ENCODE data around the gene EPHA4.

DNA sequence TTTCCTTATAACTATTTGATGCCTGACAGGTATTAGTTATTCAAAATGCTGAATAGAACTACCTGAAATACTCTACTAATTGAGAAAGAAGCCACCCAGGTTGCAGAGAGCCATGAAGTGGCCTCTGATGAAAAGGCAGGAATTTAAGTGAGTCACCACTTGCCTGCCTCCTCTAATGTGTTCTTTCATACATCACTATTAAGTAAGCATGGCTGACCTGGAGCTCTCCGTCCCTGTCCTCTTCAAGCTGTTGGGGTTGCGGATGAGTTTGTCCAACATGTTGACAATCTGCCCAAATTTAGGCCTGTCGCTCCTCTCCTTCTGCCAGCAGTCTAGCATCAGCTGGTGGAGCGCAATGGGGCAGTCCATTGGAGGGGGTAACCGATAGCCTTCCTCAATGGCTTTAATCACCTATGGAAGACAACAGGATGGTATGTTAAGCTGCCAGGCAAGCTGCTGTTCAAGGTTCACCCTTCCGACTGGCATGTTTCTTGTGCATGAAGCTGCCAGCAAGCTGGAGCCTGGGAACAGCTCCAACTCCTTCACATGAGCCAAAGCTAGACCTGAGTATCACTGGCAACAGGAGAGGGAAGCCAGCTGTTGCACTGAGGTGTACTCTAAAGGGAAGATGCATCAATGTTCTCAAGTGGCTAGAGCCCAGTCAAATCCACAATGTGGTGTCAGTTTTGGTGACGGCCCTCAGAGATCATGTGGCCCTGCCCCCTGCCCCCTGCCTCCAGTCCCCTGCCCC lies 142.2 kb downstream of the EPHA4 start:
- no peak for TF ChIP-seq MXI1 (IDR thresholded peaks at IDR 0.05; ENCODE audit: low read depth, low read length)
- TF ChIP-seq, protein P1, sequence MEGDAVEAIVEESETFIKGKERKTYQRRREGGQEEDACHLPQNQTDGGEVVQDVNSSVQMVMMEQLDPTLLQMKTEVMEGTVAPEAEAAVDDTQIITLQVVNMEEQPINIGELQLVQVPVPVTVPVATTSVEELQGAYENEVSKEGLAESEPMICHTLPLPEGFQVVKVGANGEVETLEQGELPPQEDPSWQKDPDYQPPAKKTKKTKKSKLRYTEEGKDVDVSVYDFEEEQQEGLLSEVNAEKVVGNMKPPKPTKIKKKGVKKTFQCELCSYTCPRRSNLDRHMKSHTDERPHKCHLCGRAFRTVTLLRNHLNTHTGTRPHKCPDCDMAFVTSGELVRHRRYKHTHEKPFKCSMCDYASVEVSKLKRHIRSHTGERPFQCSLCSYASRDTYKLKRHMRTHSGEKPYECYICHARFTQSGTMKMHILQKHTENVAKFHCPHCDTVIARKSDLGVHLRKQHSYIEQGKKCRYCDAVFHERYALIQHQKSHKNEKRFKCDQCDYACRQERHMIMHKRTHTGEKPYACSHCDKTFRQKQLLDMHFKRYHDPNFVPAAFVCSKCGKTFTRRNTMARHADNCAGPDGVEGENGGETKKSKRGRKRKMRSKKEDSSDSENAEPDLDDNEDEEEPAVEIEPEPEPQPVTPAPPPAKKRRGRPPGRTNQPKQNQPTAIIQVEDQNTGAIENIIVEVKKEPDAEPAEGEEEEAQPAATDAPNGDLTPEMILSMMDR (IDR thresholded peaks at IDR 0.05) = no peak
- TF ChIP-seq YY1 (IDR thresholded peaks at IDR 0.05; ENCODE audit: low read depth) = no peak
- no peak for TF ChIP-seq EP300 (IDR thresholded peaks at IDR 0.05; ENCODE audit: borderline replicate concordance in 1 of 2, low read depth in 1 of 2, low read length in 1 of 2)
- TF ChIP-seq FOSL2 (IDR thresholded peaks at IDR 0.05; ENCODE audit: borderline replicate concordance, low read depth) = no peak
- no peak for TF ChIP-seq POLR2AphosphoS5 (IDR thresholded peaks at IDR 0.05; ENCODE audit: low read depth, low read length)
- TF ChIP-seq SMC3 (IDR thresholded peaks at IDR 0.05; ENCODE audit: low read depth, low read length) = no peak
- TF ChIP-seq, protein P2, sequence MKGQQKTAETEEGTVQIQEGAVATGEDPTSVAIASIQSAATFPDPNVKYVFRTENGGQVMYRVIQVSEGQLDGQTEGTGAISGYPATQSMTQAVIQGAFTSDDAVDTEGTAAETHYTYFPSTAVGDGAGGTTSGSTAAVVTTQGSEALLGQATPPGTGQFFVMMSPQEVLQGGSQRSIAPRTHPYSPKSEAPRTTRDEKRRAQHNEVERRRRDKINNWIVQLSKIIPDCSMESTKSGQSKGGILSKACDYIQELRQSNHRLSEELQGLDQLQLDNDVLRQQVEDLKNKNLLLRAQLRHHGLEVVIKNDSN (IDR thresholded peaks at IDR 0.05; ENCODE audit: borderline replicate concordance, low read depth) = no peak
- TF ChIP-seq, protein P3, sequence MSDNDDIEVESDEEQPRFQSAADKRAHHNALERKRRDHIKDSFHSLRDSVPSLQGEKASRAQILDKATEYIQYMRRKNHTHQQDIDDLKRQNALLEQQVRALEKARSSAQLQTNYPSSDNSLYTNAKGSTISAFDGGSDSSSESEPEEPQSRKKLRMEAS (IDR thresholded peaks at IDR 0.05; ENCODE audit: low read depth) = no peak
- TF ChIP-seq RAD21 (IDR thresholded peaks at IDR 0.05; ENCODE audit: low read length) = no peak
- no peak for TF ChIP-seq EZH2phosphoT487 (IDR thresholded peaks at IDR 0.05; ENCODE audit: borderline replicate concordance, low read depth)
- TF ChIP-seq, protein P4, sequence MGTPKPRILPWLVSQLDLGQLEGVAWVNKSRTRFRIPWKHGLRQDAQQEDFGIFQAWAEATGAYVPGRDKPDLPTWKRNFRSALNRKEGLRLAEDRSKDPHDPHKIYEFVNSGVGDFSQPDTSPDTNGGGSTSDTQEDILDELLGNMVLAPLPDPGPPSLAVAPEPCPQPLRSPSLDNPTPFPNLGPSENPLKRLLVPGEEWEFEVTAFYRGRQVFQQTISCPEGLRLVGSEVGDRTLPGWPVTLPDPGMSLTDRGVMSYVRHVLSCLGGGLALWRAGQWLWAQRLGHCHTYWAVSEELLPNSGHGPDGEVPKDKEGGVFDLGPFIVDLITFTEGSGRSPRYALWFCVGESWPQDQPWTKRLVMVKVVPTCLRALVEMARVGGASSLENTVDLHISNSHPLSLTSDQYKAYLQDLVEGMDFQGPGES (IDR thresholded peaks at IDR 0.05; ENCODE audit: low read depth, low read length) = no peak
- no peak for TF ChIP-seq RXRA (IDR thresholded peaks at IDR 0.05; ENCODE audit: borderline replicate concordance, low read depth)
